Cardiac fibroblast (primary cell): ENCODE measurements around the gene BBX.

Source experiments
- DNase-seq, 2 donors: peaks; one replicate each; pipeline versions ENCODE4 v3.0.0 to v3.0.0-alpha.2; 2010; ENCODE audit warnings: low read depth in 2 of 2
- H3K4me3 ChIP-seq, 2 donors: replicated peaks in 1 of 2; 1 replicate in 1 of 2; 2 replicates in 1 of 2; pipeline ENCODE4 v1.5.1; 2011; ENCODE audit warnings: low read depth in 2 of 2, low read length in 2 of 2, mild to moderate bottlenecking in 2 of 2, moderate library complexity in 1 of 2
- TF ChIP-seq, protein P1 (sequence below): IDR thresholded peaks from one replicate; pipeline ENCODE4 v1.5.1; 2011; ENCODE audit warnings: low read depth, mild to moderate bottlenecking, low read length, inconsistent platforms

Gene BBX

GRCh38 chr3:107531917-107532469 lies 9.2 kb downstream of the BBX start:
- DNase-seq = no peak
- TF ChIP-seq, protein P1, sequence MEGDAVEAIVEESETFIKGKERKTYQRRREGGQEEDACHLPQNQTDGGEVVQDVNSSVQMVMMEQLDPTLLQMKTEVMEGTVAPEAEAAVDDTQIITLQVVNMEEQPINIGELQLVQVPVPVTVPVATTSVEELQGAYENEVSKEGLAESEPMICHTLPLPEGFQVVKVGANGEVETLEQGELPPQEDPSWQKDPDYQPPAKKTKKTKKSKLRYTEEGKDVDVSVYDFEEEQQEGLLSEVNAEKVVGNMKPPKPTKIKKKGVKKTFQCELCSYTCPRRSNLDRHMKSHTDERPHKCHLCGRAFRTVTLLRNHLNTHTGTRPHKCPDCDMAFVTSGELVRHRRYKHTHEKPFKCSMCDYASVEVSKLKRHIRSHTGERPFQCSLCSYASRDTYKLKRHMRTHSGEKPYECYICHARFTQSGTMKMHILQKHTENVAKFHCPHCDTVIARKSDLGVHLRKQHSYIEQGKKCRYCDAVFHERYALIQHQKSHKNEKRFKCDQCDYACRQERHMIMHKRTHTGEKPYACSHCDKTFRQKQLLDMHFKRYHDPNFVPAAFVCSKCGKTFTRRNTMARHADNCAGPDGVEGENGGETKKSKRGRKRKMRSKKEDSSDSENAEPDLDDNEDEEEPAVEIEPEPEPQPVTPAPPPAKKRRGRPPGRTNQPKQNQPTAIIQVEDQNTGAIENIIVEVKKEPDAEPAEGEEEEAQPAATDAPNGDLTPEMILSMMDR = no peak

DNA sequence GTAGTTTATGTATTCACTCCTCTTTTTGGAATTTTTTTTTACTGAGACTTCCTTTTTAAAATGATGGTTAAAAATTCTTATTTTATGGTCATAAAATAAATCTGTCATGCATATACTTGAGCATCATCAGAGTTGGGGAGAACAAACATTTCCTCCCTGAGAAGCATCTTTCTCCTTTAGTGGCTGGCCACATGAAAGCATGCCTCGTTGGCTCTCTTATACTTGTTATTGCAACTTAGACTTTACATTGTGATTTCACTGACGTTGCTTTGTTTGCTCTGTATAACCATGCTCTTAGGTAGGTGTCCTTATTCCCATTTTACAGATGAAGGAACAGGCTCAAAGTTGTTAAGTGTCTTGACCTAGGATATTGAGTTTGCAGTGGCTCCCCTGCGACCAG lies 18.1 kb downstream of the BBX start:
- no peak for DNase-seq

More at GRCh38 chr3:107531917-107532469, 9.2 kb downstream of the BBX start:
- H3K4me3 ChIP-seq = no peak overlapping the region

GRCh38 chr3:107542665-107543064 lies 19.9 kb downstream of the BBX start:
- H3K4me3 ChIP-seq = no peak overlapping the region
- no peak for DNase-seq
- TF ChIP-seq, protein P1 = no peak

More for the DNA sequence above, 18.1 kb downstream of the BBX start:
- no peak overlapping the region for H3K4me3 ChIP-seq
- TF ChIP-seq, protein P1 = no peak

DNA sequence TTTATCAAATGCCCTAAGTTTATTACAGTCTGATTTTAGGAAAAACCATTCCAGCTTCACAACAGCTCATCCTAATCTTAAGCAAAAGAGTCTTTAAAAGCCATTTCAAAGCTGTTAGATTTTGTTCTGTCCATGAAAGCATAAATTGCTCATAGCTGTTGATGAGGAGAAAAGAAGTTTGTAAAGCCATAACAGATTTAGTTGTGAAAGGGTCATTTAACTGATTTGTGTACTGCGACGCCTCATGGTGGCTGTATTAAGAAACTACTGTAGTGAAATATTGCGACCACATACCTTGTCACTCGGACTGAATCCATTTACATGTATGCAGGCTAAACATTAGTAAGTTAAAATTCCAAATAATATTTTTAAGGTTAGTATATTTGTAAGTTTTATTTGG lies 20.9 kb downstream of the BBX start:
- peak; percentile 29 to 36 for DNase-seq
- TF ChIP-seq, protein P1 = peak; percentile 11
- H3K4me3 ChIP-seq = no peak overlapping the region

GRCh38 chr3:107545680-107546120 lies 22.9 kb downstream of the BBX start:
- H3K4me3 ChIP-seq = no peak overlapping the region
- DNase-seq = peak in 1 of 2 donors; percentile 28
- TF ChIP-seq, protein P1 = no peak

GRCh38 chr3:107548601-107549000 lies 25.8 kb downstream of the BBX start:
- DNase-seq = no peak
- TF ChIP-seq, protein P1 = no peak
- H3K4me3 ChIP-seq = no peak overlapping the region

GRCh38 chr3:107555359-107555758 lies 32.6 kb downstream of the BBX start:
- TF ChIP-seq, protein P1 = no peak
- no peak overlapping the region for H3K4me3 ChIP-seq
- no peak for DNase-seq
